HepG2 (cell line): ENCODE data around the gene USP35. TPM values are rescaled to one million over a fixed set of nuclear protein-coding genes. Genes with fewer than 3 reads are reported as not detected.

ENCODE experiments used
- CBX1 ChIP-seq: IDR thresholded peaks from one replicate; pipeline ENCODE4 v1.6.1; 2016; ENCODE audit warnings: antibody characterized with exemption, low read depth
- DNMT1 ChIP-seq: sonication (generic); formaldehyde crosslinking; IDR thresholded peaks from 2 replicates; pipeline ENCODE4 v1.5.1; 2020; ENCODE audit warnings: mild to moderate bottlenecking, missing genetic modification reagents
- EEA1 ChIP-seq: sonication (generic); formaldehyde crosslinking; IDR thresholded peaks from 2 replicates; pipeline ENCODE4 v1.5.1; 2020; ENCODE audit warnings: mild to moderate bottlenecking, missing genetic modification reagents, borderline replicate concordance
- GPN1 ChIP-seq: sonication (generic); formaldehyde crosslinking; IDR thresholded peaks from 2 replicates; pipeline ENCODE4 v1.5.1; 2020; ENCODE audit warnings: missing genetic modification reagents, borderline replicate concordance
- JUNB ChIP-seq: sonication (generic); formaldehyde crosslinking; IDR thresholded peaks from 2 replicates; pipeline ENCODE4 v1.8.0; 2022; ENCODE audit warnings: missing genetic modification reagents, mild to moderate bottlenecking, borderline replicate concordance
- KLF9 ChIP-seq: IDR thresholded peaks from 2 replicates; pipeline ENCODE4 v1.6.1; 2016; ENCODE audit warnings: low read depth
- NFRKB ChIP-seq: fragments of 450-650 bp; IDR thresholded peaks from 2 replicates; pipeline ENCODE4 v1.6.1; 2017
- NFYB ChIP-seq: sonication (generic); formaldehyde crosslinking; IDR thresholded peaks from 2 replicates; pipeline ENCODE4 v1.4.0; 2020; ENCODE audit warnings: missing genetic modification reagents
- POLR2A ChIP-seq, 2 experiments: IDR thresholded peaks; 2 replicates each; pipeline ENCODE4 v1.6.1; 2011; ENCODE audit warnings: low read depth in 2 of 2, low read length in 2 of 2, mild to moderate bottlenecking in 1 of 2, moderate library complexity in 1 of 2; ENCODE audit not compliant: insufficient read depth in 1 of 2
- SALL1 ChIP-seq: sonication (generic); formaldehyde crosslinking; IDR thresholded peaks from 2 replicates; pipeline ENCODE4 v1.8.0; 2022; ENCODE audit warnings: mild to moderate bottlenecking, missing genetic modification reagents
- SKIL ChIP-seq: sonication (generic); formaldehyde crosslinking; IDR thresholded peaks from 2 replicates; pipeline ENCODE4 v1.8.0; 2022; ENCODE audit warnings: missing genetic modification reagents, mild to moderate bottlenecking, moderate library complexity, borderline replicate concordance
- STAT5B ChIP-seq: sonication (generic); formaldehyde crosslinking; IDR thresholded peaks from 2 replicates; pipeline ENCODE4 v1.4.0; 2020; ENCODE audit warnings: missing genetic modification reagents
- STAT6 ChIP-seq: sonication (generic); formaldehyde crosslinking; IDR thresholded peaks from 2 replicates; pipeline ENCODE4 v1.4.0; 2020; ENCODE audit warnings: missing genetic modification reagents, mild to moderate bottlenecking, borderline replicate concordance
- TSC22D2 ChIP-seq: sonication (generic); formaldehyde crosslinking; IDR thresholded peaks from 2 replicates; pipeline ENCODE4 v1.5.1; 2020; ENCODE audit warnings: missing genetic modification reagents, mild to moderate bottlenecking, borderline replicate concordance
- ZIK1 ChIP-seq: sonication (generic); formaldehyde crosslinking; IDR thresholded peaks from 2 replicates; pipeline ENCODE4 v1.5.0; 2020; ENCODE audit warnings: mild to moderate bottlenecking, low read depth, missing genetic modification reagents, borderline replicate concordance
- ZMAT3 ChIP-seq: sonication (generic); formaldehyde crosslinking; conservative IDR thresholded peaks from 2 replicates; pipeline ENCODE4 v1.7.0; 2021; ENCODE audit warnings: missing genetic modification reagents
- ZNF12 ChIP-seq: sonication (generic); formaldehyde crosslinking; IDR thresholded peaks from 2 replicates; pipeline ENCODE4 v1.5.0; 2020; ENCODE audit warnings: missing genetic modification reagents
- ZNF33B ChIP-seq: sonication (generic); formaldehyde crosslinking; IDR thresholded peaks from 2 replicates; pipeline ENCODE4 v1.5.1; 2020; ENCODE audit warnings: mild to moderate bottlenecking, missing genetic modification reagents
- ZNF530 ChIP-seq: sonication (generic); formaldehyde crosslinking; IDR thresholded peaks from 2 replicates; pipeline ENCODE4 v1.5.0; 2020; ENCODE audit warnings: low read depth, mild to moderate bottlenecking, missing genetic modification reagents
- ZNF639 ChIP-seq: conservative IDR thresholded peaks from 2 replicates; pipeline ENCODE4 v1.6.1; 2018; ENCODE audit warnings: missing genetic modification reagents
- ZNF644 ChIP-seq: IDR thresholded peaks from 2 replicates; pipeline ENCODE4 v1.6.1; 2016; ENCODE audit warnings: low read depth
- ZNF710 ChIP-seq: sonication (generic); formaldehyde crosslinking; IDR thresholded peaks from 2 replicates; pipeline ENCODE4 v1.5.0; 2020; ENCODE audit warnings: mild to moderate bottlenecking, missing genetic modification reagents, borderline replicate concordance
- ZNF724P ChIP-seq: sonication (generic); formaldehyde crosslinking; IDR thresholded peaks from 2 replicates; pipeline ENCODE4 v1.8.0; 2022; ENCODE audit warnings: missing genetic modification reagents, borderline replicate concordance
- ZNF761 ChIP-seq: sonication (generic); formaldehyde crosslinking; conservative IDR thresholded peaks from 2 replicates; pipeline ENCODE4 v1.4.0; 2020; ENCODE audit warnings: mild to moderate bottlenecking, missing genetic modification reagents
- polyA plus RNA-seq, 8 experiments: library from polyadenylated mRNA; depleted of rRNA in 3 of 8; stranded (reverse) in 7 of 8; unstranded in 1 of 8; fragments of >200 nt; fragmentation: Illumina TruSeq in 4 of 8; extraction: Trizol in 4 of 8; gene quantifications; 2 replicates each; pipeline versions ENCODE4 v1.2.1 to v1.2.3, GENCODE V29; 2011 to 2016; ENCODE audit warnings: low read depth in 4 of 8, missing spikeins in 1 of 8, mixed read lengths in 1 of 8; ENCODE audit not compliant: insufficient read depth in 1 of 8
- total RNA-seq, 5 experiments: library from RNA; depleted of rRNA; stranded (reverse); fragments of >200 nt; fragmentation: Illumina TruSeq; extraction: Trizol; gene quantifications; 2 replicates each; pipeline ENCODE4 v1.2.3, GENCODE V29; 2016; ENCODE audit warnings: low read depth in 1 of 5

USP35 gene
- total and polyA plus RNA-seq, 2 of the 13 experiments (the other 11 are each of a cell fraction or from before 2014, with no cell fraction given) = 4.6 to 7.7 TPM

GRCh38 chr11:78156127-78156844 lies 32.4 kb upstream of the USP35 start (continued):
- TF ChIP-seq KLF9 (CRISPR knock-in tag) (no peak; the same call in 1 of the 2 replicates), ZNF530 (CRISPR knock-in tag) (no peak), ZNF33B (CRISPR knock-in tag) (no peak), ZNF710 (peak; percentile 77; the same call in 1 of the 2 replicates), JUNB (CRISPR knock-in tag) (no peak), SKIL (CRISPR knock-in tag) (peak; percentile 95), NFRKB (no peak), ZNF761 (CRISPR knock-in tag) (0 out of 2 replicates have a peak, but pooled peaks have one; percentile 37), ZIK1 (CRISPR knock-in tag) (no peak), POLR2A (IDR thresholded peaks at IDR 0.05; ENCODE audit: insufficient read depth in 1 of 2, low read depth in 2 of 2, low read length in 2 of 2) (no peak), TSC22D2 (CRISPR knock-in tag) (no peak), STAT6 (CRISPR knock-in tag) (no peak), ZNF12 (CRISPR knock-in tag) (0 out of 2 replicates have a peak, but pooled peaks have one; percentile 12), ZNF724P (CRISPR knock-in tag) (no peak), SALL1 (peak; percentile 98), ZNF639 (CRISPR knock-in tag) (no peak), GPN1 (no peak), STAT5B (no peak), ZNF644 (CRISPR knock-in tag) (peak; percentile 25; the same call in 1 of the 2 replicates), EEA1 (CRISPR knock-in tag) (no peak), CBX1 (no peak), NFYB (CRISPR knock-in tag) (no peak), DNMT1 (CRISPR knock-in tag) (no peak), ZMAT3 (CRISPR knock-in tag) (0 out of 2 replicates have a peak, but pooled peaks have one; percentile 24)
